Measurements from ENCODE around the gene COL27A1.
A peak's percentile ranks its signal among the peaks of the same experiment; 100 is the strongest.
"Not testable (repeated sequence)": the region's sequence is repeated elsewhere in the genome, so short reads cannot be mapped to it uniquely, and the experiment has no call there.

The COL27A1 gene

DNA sequence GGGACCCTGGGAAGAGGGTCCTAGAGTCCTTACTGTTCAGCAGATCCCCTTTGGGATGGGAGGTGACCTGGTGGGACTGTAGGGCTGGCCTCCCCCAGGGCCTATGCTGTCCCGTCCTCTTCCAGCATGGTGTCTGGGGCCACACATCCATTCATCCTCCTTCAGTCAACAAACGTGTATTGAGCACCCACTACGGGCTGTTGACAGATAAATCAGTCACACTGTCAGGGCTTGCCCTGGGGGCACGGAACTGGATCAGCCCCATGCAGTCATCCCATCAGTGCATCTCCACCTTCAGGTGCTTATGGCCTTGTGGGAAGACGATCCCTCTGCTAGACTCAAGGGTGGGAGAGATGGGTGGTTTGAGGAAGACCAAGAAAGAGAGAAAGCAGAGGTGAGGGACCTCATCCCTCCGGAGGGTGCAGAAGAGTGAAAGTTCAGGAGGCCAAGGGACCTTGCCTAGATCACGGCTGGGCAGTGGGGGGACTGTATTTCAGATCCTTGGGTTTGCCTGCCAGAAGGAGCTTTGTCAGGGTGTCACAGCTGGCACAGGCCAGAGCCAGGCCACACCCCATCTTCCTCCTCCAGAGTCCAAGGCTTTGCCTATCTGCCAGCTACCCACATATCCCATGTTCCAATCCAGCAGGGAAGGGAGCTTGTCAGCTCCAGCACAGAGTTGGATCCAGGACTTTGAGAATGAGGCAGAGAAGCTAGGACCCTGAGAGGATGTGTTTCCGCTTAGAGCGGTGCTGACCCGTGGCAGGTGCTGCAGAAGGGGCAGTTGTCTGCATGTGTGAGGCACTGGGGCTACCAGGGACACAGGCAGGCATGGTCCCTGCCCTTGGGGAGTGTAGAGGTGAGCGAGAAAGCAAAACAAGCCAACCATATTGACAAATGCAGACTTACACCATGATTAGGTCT, 30.5 kb downstream of the COL27A1 start:
- DNase-seq = no peak

DNA sequence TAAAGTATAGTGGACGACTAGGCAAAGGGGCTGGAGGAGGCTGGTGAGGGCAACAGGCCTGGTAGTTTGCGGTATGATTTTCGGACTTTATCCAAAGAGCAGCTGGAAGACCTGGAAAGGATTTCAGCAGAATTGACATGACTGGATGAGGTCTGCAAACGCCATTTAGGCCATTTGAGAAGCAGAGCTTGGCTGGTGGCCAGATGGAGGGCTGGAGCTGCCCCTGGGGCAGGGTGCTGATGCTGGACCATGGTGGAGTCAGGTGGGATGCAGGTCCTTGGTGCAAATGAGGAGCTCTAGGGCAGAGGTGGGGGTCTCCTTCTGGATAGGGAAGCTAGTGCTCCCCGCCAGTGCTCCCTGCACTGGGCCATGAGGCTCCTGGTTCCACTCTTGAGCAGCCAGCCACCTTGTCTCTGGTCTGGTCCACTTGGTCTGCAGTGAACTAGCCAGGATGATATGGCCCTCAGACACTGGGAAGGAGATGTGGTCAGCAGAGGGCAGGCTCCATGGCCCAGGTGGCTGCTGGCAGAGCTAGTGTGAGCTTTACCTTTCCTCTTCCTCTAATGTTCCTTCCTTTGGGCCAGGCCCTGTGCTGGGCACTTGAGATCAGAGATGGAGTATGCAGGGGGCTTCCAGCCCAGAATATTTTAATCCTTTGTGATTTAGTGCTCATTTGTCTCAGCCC, 31.4 kb downstream of the COL27A1 start:
- no peak for DNase-seq

DNA sequence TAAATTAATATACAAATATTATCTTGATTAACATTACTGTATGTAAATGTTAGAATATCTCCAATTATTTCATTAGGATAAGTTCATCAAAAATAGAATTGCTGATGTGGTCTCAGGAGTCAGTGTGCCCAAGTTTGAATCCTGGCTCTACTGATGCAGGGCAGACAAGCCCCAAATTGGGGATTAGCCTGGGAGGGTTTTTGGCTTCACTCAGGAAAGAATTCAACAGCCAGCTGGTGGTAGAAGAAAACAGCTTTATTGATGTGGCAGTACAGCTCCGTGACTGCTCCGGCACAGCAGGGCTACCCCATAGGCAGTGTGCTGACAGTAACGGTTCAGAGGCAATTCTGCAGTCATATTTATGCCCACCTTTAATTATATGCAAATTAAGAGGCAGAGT, 32.5 kb downstream of the COL27A1 start:
- no peak for DNase-seq

DNA sequence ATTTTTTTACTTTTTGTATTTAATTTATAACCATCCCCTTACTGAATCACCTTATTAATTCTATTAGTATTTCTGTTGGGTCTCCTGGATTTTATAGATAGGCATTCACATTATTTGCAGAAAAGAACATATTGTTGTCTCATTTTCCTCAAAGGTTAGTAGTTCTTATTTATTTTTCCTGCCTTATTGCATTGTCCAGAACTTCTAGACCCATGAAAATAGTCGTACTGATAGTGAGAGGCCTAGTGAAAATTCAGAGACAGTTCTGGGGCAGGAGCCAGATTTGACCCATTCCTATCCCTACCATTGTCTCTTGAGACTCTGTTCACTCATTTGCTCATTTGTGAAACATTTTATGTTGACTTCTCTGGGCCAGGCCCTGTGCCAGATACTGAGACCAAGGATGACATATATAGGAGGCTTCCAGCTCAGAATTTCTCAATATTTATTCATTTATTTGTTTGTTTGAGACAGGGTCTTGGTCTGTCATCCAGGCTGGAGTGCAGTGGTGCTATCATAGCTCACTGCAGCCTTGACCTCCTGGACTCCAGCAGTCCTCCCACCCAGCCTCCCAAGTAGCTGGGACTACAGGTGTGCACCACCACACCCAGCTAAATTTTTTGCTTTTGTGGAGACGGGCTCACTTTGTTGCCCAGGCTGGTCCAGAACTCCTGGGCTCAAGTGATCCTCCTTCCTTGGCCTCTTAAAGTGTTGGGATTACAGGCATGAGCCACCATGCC, 34.7 kb downstream of the COL27A1 start:
- no peak for DNase-seq

DNA sequence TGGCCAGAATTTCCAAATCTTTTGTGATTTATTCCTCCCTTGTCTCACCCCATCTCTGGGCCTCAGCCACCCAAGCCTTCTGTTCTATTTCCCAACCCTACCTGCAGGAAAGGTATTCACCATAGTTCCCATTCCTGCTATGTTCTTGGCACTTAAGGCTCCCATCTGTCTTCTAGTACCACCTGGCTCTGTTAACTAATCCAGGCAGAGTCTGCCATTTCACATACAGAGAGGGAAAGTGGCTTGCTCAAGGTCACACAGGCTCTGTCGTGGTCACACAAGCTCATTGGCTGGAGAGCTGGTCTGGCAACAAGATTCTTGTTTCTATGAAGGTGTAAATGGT, 35.2 kb downstream of the COL27A1 start:
- no peak for DNase-seq

DNA sequence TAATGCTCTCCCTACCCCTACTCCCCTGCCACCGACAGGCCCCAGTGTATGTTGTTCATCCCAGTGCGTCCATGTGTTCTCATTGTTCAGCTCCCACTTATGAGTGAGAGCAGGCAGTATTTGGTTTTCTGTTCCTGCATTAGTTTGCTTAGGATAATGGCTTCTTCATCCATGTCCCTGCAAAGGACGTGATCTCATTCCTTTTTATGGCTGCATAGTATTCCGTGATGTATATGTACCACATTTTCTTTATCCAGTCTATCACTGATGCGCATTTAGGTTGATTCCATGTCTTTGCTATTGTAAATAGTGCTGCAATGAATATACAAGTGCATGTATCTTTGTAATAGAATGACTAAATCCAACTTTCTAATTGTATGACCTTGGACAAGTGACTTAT, 36.1 kb downstream of the COL27A1 start:
- DNase-seq = not testable (repeated sequence)

DNA sequence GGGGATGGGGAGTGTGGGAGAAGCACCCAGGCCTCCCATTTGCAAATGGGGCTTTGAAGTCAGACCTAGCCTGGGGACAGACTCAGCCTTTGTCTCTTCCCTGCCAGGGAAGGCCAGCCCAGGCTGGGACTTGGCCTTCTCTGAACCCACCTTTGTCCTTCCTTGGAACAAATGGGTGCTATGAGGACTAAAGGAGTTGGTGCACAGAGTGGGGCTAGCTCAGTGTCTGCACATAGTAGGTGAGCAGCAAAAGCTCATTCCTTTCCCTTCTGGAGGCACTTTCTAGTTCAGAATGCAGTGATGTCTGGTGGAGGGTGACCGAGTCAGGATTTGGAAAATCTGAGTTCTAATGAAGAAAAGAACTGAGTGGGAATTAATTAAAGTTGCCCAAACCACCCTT, 37.2 kb downstream of the COL27A1 start:
- no peak for DNase-seq

DNA sequence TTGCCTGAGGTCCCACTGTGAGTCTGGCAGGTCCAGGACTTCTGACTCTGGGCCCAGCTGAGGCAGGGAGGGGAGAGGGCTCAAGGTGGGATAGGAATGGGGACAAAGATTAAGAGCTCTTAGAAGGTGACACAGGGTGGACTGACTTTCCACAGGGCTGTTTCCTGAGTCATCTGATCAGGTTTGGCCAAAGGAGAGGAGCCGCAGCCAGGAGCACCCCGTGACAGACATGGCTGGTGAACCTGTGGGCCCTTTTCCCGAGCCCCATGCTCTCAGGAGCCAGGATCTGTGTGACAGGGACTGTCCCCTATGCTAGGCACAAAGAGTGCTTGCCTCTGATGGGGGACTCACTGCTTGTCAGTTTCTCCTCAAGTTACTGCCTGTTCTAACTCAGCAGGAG, 37.8 kb downstream of the COL27A1 start:
- DNase-seq = no peak

DNA sequence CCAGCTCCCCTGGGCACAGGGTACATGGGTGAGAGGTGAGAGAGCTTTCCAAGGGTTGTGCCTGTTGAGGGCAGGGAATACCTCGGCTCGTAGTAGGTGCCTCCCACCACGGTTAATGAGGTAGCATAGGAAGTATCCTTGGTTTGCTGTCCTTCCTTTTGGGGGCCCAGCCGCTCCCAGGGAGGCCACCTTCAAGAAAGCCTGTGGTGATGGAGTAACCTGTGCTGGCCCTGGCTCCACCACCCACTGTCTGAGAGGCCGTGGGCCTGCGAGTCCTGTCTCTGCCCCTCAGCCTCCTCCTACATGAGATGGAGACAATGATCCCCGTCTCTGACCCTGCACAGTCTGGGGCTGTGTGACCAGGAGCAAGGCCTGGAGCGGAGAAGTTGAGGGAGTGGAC, 40.8 kb downstream of the COL27A1 start:
- DNase-seq = no peak

DNA sequence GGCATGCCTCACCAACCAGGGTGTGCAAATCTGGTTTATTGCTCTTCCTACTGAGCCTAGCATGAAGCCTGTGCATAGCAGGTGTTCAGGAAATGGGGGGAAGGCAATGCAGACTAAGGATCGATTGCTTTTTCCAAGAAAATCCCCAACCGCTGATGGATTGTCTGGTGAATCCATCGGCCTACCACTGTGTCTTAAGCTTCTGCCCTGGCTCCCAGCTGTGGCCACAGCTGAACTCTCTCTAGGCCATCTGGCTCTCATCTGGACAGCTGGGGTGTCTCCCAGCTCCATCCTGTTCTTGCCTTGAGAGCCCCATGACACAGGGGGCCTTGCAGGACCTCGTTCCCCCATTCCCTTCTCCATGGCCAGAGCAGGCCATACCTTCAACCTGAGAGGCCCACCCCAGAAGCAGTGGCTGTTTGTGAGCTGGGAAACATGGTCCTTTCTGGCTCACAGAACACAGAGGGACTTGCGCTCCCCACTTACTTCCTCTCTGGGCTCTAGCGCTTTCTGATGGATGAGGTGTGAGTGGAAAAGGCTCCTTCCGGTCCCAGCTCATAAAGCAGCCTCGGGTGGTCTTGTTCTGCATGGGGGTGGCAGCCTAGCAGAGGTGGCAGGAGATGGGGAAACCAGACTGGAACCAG, 41.8 kb downstream of the COL27A1 start:
- no peak for DNase-seq

DNA sequence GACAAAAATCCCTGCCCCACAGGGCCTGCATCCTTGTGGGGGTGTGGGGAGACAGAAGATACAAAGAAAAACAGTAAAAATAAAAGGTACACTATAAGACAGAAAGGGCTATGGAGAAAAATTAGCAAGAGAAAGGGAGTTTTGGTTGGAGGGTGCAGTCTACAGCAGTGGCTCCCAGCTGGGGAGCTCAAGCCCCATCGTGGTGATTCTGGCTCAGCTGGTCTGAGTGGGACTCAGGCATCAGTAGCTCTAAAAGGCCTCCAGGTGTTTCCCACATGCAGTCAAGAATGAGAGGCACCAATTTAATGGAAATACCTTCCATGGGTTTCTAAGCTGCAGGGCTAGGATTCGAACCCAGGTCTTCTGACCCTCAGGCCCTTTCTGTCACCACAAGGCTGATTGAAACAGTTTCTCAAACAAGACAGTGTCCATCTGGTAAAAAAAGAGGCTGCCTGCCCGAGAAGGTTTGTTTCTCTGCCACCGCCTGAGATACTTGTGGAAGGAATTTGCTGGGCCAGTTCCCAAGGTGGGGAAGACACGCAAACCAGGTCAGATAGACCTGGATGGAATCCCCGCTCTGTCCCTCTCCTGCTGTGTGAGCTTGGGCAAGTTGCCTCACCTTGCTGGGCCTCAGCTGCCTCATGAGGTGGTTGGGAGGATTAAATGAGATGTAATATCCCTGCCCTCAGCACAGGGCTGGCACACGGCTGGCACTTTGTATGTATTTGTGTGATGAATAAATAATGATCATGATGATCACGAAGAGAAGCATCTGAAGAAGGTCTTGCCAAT, 43.1 kb downstream of the COL27A1 start:
- no peak for DNase-seq

DNA sequence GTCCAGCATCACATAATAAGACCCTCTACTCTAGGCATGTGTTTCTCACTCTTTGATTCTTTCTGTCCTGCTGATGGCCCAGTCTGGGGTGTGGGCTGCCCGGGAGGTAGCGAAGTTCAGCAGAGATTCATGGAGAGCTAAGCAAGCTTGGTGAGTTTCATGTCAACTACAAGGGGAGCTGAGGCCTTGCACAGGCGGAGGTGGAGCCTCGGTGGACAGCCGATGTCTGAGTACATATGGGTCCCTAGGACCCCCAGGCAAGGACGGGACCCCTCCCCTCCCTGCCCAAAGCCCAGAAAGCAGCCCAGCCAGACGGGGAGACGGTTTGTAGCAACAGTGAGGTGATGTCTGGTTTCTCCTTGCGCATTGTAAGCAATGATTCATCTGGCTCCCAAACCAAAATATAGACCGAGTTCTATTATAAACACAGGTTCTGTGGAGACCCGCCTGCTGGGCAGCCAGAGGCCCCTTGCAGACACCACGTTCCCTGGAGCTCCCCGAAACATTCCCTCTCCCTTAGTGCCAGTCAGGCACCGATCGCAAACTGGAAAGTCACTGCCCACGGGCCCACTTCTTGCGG, 45.5 kb downstream of the COL27A1 start:
- DNase-seq = no peak

DNA sequence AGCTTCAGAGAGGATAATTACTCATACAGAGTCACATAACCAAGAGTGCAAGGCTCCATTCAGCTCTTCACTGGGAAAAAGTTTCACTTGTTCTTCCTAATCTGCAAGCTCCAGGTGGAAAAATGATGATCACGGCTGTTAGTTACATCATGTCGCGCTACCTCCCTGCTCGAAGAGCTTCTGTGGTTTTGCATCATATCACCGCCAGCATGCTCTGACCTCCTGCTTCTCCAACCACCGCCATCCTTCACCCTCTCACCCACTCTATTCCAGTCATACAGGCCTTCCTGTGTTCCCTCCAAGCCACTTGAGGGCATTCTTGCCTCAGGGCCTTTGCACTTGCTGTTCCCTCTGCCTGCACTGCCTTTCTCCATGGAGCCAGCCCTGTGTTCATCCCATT, 47.1 kb downstream of the COL27A1 start:
- no peak for DNase-seq

DNA sequence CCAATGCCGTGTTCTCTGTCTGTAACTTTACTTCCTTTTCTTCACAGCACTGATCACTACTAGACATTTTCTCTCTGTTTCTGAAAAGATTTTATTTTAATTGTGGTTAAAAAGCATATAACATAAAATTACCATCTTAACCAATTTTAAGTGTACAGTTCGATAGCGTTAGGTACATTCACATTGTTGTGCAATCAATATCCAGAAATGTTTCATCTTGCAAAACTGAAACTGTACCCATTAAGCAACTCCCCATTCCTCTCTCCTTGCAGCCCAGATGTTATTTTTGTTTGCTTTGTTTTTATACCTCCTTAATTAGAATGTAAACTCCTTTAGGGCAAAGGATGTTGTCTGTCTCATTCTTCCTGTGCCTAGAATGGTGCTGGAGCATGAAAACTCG, 47.5 kb downstream of the COL27A1 start:
- no peak for DNase-seq

DNA sequence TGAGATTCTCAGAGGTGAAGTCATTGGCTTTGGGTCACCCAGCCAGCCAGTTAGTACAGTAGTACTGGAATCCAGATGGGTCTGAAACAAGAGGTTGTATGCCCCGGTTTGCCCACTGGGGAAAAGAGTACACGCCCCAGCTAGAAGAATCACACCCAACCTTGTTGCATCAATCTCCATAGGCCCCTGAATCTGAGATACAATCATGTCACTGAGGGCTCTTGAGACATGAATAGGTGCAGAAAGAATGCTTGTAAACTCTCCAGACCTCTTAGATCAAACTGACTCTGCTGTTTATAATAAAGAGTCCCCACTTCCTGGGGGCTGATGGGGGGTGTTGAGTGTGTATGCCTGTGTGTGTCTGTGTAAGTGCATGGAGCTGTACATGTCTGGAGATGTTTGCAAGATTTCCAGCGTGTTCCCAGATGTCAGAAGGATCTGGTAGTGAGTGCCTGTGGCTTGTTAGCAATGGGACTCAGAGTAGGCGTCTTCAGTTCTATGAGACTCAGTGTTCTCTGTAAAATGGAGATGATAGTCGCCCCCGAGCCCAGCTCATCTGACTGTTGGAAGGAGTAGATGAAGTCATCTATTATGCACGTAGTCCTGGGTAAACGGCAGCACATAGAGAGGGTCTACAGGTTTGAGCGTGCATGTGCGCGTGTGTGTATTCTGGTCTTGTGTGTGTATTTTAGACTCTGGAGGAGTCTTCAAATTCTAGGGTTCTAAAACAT, 48.2 kb downstream of the COL27A1 start:
- no peak for DNase-seq

DNA sequence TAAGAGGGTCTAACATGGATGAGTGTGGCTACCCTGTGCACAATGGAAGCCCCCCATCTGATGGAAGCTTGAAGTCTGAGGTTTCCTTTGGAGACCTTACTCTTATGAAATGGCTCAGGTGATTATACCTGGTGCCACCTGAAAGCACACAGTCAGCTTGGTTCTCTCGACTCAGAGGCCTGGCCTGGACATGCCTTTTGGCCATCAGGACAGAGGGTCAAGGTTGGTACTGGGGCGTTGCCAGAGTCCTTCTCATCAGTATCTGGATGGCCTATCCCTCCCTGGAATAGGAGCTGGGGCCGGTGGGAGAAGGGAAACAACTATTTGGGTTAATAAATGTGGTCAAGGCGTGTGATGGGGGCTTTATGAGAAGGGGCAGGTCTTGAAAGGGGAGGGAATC, 48.9 kb downstream of the COL27A1 start:
- no peak for DNase-seq

DNA sequence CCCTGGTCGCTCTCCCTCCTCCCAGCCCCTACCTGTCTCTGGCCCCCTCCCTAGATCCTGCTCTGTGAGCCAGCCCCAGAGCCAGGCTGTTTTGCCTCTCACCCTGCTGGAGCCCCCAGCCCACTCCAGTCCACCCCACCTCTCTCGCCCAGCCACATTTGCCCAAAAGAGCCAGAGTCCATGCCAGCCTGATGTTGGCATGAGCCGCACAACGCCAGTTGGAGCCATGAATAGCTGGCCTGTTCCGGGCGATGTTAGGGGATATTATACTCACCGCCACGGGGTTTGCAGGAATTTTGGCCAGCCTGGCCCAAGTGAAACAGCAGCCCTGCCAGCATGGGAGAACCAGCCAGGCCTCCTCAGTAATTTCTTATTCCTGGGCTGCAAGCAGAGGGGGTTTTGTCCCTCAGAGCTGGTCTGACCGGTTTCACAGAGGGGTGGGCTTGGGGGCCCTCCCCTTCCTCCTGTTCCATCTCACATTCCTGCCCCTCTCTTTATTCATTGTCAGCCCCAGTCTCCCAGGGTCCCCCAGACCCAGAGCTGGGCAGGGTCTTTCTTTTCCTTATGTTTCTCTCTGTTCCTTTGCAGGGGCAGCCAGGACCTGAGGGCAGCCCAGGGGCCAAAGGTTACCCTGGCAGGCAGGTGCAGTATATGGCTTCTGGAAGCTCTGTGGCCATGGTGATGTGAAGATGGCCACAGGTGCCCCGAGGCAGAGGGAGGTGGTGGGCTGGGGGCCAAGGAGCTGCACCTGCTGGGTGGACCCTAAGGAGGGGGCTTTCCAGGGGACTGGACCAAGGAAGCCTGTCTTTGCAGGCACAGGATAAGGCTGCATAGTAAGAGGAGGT, 50.1 kb downstream of the COL27A1 start:
- peak; percentile 85 for DNase-seq

DNA sequence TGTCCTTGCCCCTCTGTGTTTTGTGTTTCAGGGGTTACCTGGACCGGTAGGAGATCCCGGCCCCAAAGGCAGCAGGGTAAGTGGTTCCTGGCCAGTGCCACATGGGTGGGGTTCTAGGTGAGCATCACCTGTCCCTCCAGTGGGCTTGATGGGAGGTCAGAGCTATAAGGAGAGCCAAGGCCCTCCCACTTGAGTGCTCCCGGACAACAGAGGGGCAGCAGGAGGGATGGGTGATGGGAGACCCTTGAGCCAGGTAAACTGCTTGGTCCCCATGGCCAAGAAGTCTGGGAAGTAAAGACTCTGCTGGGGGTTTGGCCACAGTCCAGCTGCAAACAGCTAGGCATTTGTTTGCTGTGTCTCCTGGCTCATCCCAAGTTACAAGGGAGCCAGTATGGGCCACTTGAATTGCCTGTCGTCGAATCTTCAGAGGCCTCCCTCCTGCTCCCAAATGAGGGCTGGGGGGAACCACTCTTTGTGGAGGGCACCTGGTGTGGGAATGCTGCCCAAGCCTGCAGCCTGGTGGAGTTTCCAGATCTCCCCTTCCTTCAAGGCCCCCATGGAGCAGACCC, 51.0 kb downstream of the COL27A1 start:
- no peak for DNase-seq

DNA sequence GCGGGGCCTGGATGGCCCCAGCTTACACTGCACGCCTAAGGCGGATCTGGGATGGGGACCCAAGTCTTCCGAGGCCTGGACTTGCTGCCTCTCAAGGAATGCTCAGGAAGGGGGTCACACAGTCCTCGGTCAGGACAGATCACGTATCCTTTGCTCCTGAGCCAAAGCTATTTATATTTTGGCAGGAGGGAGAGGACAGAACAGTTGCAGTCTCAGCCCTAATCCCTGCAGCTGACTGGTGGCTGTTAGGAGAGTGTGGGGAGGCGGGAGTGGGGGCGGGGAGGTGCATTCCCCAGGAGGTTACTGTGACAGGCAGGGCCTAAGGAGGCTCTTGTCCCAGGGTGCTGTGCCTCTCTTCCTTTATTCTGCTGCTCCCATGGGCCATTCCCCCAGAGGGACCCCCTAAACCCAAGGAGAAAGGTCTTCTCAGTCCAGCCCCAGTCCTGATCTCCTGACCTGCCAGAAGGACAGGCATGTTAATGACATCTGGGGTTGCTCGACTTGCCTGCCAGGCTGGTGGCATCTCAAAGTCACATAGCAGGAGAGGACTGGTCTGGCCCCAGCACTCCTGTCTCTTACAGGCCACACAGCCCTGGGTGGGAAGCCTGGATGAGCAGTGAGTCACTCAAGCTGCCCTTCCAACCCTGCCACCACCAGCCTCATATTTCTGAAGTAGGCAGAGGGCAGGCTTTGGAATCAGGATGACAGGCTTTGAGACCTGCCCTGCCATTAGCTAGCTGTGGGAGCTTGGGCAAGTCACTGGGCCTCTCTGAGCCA, 51.9 kb downstream of the COL27A1 start:
- peak; percentile 86 for DNase-seq

Data from femur (tissue), 1 donor.